K562 (cell line): Measurements from ENCODE around the gene STOX1. TPM values are rescaled to one million over a fixed set of nuclear protein-coding genes. Genes with fewer than 3 reads are reported as not detected.

Source experiments
- AFF1 ChIP-seq, 2 experiments: fragments of 450-650 bp; IDR thresholded peaks; 2 replicates each; pipeline ENCODE4 v1.6.1; 2018; ENCODE audit warnings: mild to moderate bottlenecking in 2 of 2, low read depth in 1 of 2; ENCODE audit not compliant: partially characterized antibody in 2 of 2
- CHD1 ChIP-seq: fragments of 200-600 bp; sonication (generic); IDR thresholded peaks from one replicate; pipeline ENCODE4 v1.6.1; 2012; ENCODE audit warnings: mild to moderate bottlenecking, moderate library complexity, low read length, inconsistent platforms
- DIDO1 ChIP-seq: fragments of 450-650 bp; IDR thresholded peaks from 2 replicates; pipeline ENCODE4 v1.6.1; 2016; ENCODE audit warnings: low read depth, missing biosample characterization, missing genetic modification characterization
- SMC3 ChIP-seq: conservative IDR thresholded peaks from 2 replicates; pipeline ENCODE4 v1.6.1; 2011; ENCODE audit warnings: low read depth, low read length, improper control_type of control experiment; ENCODE audit not compliant: insufficient read depth
- ZNF280B ChIP-seq: fragments of 250-450 bp; sonication (Bioruptor Pico); IDR thresholded peaks from 2 replicates; pipeline ENCODE4 v1.5.1; 2021; ENCODE audit warnings: mild to moderate bottlenecking
- ZNF518B ChIP-seq: fragments of 250-450 bp; sonication (Bioruptor Pico); IDR thresholded peaks from 2 replicates; pipeline ENCODE4 v1.5.0; 2021; ENCODE audit warnings: mild to moderate bottlenecking, moderate library complexity
- polyA plus RNA-seq, 8 experiments: library from polyadenylated mRNA; depleted of rRNA in 4 of 8; stranded (reverse) in 5 of 8; unstranded in 3 of 8; fragments of >200 nt; fragmentation: Nextera tagmentation in 2 of 8; fragmentation: Illumina TruSeq in 1 of 8; extraction: Ambion mirVana in 2 of 8; extraction: Trizol in 1 of 8; gene quantifications; 2 replicates each; pipeline versions ENCODE4 v1.2.1 to v1.2.3, GENCODE V29; 2011 to 2014; ENCODE audit warnings: inconsistent platforms in 1 of 8, missing spikeins in 1 of 8
- total RNA-seq, 7 experiments: library from RNA; depleted of rRNA in 6 of 7; stranded (reverse); fragments of >200 nt in 6 of 7; fragmentation: Illumina TruSeq in 2 of 7; extraction: Trizol in 2 of 7; gene quantifications; 2 replicates each; pipeline versions ENCODE4 v1.2.1 to v1.2.3, GENCODE V29; 2011 to 2021; ENCODE audit warnings: low replicate concordance in 1 of 7

The STOX1 gene
- total and polyA plus RNA-seq, 9 of the 15 experiments (the other 6 are each of a cell fraction or from before 2014, with no cell fraction given) = 0.09 to 0.87 (median 0.29) TPM

GRCh38 chr10:68901105-68901927, 74.0 kb downstream of the STOX1 start, which contains the start of gene DDX50 (continued):
- no peak for TF ChIP-seq ZNF518B (CRISPR knock-in tag)
- TF ChIP-seq DIDO1 (tag) = peak; percentile 46; the same call in 1 of the 2 replicates
- no peak for TF ChIP-seq ZNF280B (CRISPR knock-in tag)
- TF ChIP-seq SMC3 = no peak
- TF ChIP-seq CHD1 = no peak
- no peak for TF ChIP-seq AFF1 (IDR thresholded peaks at IDR 0.05; ENCODE audit: low read depth in 1 of 2, partially characterized antibody in 2 of 2)
